HG02623 (cell line): ENCODE measurements around the gene RBM26.
A peak's percentile ranks its signal among the peaks of the same experiment; 100 is the strongest.

ENCODE experiments used
- ATAC-seq: cut with Tn5 transposase; IDR thresholded peaks from one replicate; pipeline ENCODE4 v1.9.1; 2021; ENCODE audit warnings: moderate library complexity; ENCODE audit not compliant: unreplicated experiment

Gene RBM26

GRCh38 chr13:79341202-79341601 lies 64.9 kb downstream of the RBM26 start:
- no peak for ATAC-seq

GRCh38 chr13:79340490-79340889 lies 65.6 kb downstream of the RBM26 start:
- ATAC-seq = no peak

DNA sequence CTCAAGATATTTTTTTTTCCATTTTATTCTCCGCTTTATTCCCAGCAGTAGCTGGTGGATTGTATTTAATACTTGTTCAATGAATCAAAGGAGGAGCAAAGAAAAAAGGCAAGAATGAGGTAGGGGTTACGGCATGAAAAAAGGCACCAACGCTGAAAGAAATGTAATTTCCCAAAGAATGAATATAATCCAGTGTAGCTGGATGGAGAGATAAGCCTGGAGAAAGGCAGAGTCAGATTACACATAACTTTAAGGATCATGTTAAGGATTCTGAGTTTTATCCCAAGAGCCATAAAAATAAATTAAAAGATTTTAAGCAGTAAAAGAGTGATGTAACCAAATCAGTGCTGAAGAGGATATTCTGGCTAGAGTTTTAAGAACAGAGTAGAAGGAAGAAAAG lies 67.7 kb downstream of the RBM26 start:
- ATAC-seq = no peak

- no peak for ATAC-seq
Observed at GRCh38 chr13:79336966-79337365, 69.1 kb downstream of the RBM26 start.

DNA sequence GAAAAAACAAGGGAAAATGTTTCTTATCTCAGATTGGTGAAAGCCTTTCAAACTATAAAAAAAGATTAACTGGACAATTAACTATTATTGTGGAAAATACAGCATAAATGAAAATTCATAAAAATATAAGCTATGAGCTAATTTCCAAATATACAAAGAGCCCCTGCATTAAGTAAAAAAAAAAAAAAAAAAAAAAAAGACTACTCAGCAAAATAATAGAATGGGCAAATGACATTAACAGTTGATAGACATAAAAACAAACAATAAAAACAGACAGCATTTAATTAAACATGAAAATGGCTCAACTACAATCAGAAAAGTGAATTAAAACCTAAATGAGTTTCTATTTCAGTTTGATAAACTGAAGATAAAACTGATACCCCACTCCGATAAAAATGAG lies 77.5 kb downstream of the RBM26 start:
- ATAC-seq = no peak

DNA sequence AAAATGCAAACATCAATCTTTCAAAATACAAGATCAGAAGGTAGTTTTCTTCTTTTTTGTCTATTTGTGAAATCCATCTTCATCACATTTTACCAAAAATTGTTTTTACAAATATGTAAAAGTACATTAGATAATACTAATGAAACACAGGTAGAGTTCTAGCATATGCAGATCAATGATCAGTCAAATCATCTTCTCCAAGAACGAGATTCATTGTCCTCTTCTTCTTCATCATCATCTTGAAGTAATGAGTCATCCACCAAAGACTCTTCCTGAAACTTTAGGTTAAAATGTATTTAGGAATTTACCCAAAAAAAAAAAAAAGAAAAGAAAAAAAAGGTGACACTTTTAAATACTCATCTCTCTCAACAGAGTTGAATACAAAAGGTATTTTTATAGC lies 85.6 kb downstream of the RBM26 start:
- ATAC-seq = no peak

DNA sequence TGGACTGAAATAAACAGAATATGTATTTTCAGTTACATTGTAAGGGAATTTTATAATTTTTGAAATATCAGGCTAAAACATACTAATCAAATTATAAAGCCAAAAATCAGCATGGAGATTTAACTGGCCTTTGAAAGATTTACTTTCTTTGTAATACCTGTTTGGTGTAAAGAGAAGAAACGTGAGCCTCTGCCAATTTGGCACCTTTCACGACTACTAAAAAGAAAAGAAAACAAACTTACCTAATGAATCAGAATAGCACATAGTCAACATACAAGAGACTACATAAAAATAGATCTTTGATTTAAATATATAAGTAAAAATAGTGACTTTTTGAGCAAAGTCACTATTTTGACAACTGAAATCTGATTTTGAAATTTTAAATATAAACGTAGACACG lies 87.4 kb downstream of the RBM26 start:
- no peak for ATAC-seq

DNA sequence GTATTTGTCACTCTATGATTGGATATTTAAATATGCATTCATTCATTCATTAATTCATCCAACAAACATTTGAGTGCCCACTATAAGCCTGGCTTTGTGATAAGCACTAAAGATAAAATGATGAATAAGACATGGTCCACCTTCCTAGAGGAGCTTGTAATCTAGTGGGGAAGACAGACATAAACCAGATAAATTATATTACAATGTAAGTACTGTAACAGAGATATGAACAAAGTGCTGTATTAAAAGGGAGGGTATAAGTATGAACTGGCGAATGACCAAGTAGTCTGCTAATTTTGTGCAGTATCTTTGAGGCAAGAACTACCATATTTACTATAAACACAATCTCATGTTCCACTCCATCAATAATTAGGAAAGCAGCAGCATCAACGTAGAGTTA lies 88.2 kb downstream of the RBM26 start:
- no peak for ATAC-seq

- no peak for ATAC-seq
Observed at GRCh38 chr13:79314652-79315051, 91.4 kb downstream of the RBM26 start.

- ATAC-seq = no peak
Observed at GRCh38 chr13:79312340-79312855, 93.7 kb downstream of the RBM26 start.

DNA sequence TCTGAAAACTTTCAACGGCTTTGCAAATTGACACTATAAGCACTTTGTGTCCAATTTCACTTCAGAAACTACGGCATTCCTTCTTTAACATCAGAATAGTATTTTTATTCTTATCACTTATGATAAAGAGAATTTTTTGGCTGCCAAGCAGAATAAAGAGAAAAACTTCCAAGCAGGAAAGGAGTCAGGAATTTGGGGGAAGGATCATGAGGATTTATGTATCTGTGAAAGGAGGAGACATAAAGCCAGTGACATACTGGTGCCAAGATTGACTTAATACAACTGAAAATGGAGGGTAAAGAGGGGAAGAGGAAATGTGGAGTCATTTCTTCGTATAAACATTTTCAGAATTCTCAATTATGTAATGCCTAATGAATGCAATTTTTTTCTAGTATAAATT lies 94.7 kb downstream of the RBM26 start:
- no peak for ATAC-seq

DNA sequence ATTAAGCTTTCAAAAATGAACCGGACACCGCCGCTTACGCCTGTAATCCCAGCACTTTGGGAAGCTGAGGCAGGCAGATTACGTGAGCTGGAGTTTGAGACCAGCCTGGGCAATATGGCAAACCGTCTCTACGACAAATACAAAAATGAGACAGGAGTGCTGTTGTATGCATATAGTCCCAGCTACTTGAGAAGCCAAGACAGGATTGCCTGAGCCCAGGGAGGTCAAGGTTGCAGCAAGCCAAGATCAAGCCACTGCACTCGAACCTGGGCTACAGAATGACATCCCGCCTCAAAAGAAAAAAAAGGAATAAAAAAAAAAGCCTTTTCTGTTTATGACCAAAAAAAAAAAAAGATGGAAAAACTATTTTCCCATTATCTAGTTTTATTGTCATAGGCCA lies 96.4 kb downstream of the RBM26 start:
- ATAC-seq = no peak

DNA sequence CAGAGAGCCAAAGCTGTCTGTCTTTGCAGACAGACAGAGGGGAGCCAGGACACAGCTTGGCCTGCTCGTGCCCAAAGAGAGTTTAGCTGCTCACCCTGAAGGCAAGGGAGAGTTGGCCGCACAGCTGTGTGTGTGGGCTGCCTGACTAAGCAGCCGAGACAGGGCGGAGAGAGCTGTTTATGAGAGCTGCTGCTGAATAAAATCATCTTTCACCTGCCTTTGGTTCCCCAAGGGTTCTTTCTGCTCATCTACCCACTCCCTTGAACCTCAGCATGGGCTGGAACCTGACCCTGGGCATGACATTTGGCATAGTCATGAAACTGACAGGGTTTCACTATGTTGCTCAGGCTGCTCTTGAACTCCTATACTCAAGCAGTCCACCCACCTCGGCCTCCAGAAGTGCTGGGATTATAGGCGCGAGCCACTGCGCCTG lies 98.2 kb downstream of the RBM26 start:
- ATAC-seq = peak; percentile 57

GRCh38 chr13:79307433-79307861 lies 98.6 kb downstream of the RBM26 start:
- ATAC-seq = peak; percentile 25

DNA sequence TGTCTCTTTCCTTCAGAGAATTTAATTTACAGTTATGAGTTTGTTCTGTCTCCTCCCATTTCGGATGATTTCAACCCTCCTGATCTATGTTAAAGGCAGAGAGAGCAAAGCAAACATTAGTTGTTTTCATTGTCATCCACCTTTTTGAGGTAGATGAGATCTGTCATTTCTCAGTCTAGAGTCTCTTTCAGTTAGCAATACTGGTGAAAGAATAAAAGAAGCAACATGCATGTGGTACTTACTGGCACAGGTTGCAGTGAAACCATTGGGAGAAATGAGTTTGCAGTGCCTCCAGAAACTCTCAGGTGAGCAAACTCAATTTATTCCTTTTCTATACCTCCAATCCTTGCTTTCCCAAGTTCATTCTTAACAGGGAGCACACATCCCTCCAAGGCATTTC lies 99.4 kb downstream of the RBM26 start:
- ATAC-seq = no peak

- ATAC-seq = peak; percentile 56
Observed at GRCh38 chr13:79297128-79297527, 108.9 kb downstream of the RBM26 start.

DNA sequence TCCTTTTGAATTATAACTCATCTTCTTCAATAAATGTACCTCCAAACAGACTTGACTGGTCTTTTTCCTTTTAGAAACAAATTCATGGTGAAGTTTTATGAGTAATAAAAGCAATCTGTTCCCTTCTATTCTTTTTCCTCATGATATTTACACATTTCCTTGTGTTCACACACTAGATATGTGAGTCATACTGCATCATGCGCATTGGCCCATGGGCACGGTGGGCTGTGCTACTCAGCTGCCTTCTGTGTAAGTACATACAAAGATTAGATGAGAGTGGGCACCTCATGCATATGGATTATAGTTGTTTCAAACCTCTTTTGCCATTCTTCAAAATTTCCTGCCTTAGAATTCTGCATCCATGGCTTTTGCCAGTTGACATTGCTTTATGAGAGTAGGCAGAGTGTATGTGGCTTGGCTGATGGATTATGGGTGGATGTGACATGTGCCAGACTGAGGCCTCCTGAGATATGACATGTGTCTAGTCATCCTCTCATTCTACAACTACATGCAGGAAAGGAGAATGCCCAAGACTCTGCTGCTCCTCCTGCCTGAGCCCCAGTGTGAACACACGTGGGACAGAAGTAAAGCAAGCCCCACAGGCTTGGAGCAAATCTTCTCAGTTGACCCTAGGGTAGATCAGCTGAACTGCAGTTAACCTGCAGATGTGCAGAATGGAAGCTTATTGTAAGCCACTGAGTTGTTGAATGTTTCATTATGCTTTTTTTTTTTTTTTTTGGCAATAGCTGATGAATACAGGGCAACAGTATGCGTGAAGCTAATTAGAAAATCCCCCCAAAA lies 109.9 kb downstream of the RBM26 start:
- ATAC-seq = no peak

DNA sequence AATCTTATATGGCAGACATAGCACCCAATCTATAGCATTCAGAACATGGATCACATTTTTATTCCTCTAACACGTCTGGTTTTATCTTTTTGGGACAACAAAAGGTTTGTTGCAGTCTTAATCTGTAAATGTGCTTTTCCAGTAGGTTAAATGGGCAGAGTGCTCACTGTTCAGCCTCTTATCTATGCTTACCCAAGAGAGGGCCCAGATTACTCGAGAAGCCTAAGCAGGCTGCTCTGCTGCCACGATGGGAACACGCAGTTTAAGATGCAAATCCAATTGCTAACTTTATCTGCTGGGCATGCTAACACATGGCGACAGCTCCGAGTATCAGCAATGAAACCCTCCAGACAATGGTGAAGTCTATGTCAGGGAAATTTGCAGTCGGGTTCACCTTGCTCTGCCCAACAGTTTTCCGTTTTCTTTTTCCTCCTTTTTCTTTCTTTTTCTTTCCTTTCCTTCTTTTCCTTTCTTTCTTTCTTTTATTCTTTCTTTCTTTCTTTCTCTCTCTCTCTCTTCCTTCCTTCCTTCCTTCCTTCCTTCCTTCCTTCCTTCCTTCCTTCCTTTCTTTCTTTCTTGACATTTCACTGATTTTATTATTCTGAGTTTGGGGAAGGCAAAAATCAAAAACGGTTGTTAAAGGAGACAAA lies 115.3 kb downstream of the RBM26 start:
- ATAC-seq = no peak

DNA sequence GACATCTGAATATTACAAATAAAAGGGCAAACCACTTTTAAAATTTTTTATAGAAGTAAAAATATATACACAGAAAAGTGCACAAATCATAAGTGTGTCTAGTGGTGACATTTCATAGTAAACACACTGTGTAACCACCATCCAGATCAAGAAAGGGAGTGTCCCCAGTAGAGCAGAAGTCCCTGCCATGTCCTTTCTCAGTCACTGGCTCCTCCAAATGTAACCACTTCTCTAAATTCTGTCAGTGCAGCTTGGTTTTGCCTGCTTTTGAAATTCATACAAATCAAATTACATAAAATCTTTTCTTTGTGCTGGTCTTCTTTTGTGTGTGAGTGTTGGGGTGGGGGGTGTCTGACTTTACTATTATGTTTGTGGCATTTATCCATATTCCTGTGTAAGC lies 116.5 kb downstream of the RBM26 start:
- no peak for ATAC-seq

- ATAC-seq = no peak
Observed at GRCh38 chr13:79287939-79288795, 117.9 kb downstream of the RBM26 start.

- ATAC-seq = no peak
Observed at GRCh38 chr13:79285159-79285558, 120.9 kb downstream of the RBM26 start.
